DMS153 (cell line): ENCODE measurements around the gene ANKHD1.
"Not testable (repeated sequence)": the region's sequence is repeated elsewhere in the genome, so short reads cannot be mapped to it uniquely, and the experiment has no call there.

ENCODE experiments used
- DNase-seq: peaks from one replicate; lab custom pipeline; 2025; lab: John Stamatoyannopoulos, UW

The ANKHD1 gene

GRCh38 chr5:140427726-140428125 is 26.1 kb downstream of the ANKHD1 start:
- not testable (repeated sequence) for DNase-seq

DNA sequence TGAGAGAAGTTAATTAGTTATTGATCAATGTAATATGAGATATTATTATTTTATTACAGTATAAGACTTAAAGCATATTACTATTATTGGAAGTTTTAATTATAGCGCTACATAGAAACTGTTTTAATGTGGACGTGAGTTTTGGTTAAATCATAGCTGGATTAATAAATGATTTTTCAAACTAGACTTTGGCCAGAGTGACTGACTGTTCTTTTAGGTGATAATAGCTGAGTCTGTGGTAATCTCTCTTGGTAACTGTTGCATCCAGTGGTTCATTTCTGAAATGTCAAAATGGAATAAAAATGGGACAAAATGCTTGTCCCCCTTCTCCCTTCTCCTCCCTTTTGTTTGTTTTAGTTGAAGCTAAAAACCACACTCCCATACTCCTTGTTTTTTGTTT is 28.1 kb downstream of the ANKHD1 start:
- no peak for DNase-seq

DNA sequence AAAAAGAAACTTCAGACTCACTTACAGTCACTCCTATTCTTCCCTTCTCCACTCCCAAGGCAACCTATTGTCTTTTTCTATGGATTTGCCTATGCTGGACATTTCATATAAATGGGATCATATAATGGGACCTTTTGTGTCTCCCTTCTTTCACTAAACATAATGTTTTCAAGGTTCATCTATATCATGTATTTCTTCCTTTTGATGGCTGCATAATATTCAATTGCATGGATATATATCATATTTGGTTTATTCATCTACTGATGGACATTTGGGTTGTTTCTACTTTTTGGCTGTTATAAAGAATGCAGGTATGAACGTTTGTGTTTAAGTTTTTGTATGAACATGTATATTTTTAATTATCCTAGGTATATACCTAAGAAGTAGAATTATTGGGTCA is 30.6 kb downstream of the ANKHD1 start:
- no peak for DNase-seq

GRCh38 chr5:140432916-140433315 is 31.3 kb downstream of the ANKHD1 start:
- no peak for DNase-seq

DNA sequence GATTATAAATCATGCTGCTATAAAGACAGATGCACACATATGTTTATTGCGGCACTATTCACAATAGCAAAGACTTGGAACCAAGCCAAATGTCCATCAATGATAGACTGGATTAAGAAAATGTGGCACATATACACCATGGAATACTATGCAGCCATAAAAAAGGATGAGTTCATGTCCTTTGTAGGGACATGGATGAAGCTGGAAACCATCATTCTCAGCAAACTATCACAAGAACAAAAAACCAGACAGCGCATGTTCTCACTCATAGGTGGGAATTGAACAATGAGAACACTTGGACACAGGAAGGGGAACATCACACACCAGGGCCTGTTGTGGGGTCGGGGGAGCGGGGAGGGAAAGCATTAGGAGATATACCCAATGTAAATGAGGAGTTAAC is 55.7 kb downstream of the ANKHD1 start:
- DNase-seq: not testable (repeated sequence)

GRCh38 chr5:140466981-140467742 is 65.5 kb downstream of the ANKHD1 start:
- no peak for DNase-seq

DNA sequence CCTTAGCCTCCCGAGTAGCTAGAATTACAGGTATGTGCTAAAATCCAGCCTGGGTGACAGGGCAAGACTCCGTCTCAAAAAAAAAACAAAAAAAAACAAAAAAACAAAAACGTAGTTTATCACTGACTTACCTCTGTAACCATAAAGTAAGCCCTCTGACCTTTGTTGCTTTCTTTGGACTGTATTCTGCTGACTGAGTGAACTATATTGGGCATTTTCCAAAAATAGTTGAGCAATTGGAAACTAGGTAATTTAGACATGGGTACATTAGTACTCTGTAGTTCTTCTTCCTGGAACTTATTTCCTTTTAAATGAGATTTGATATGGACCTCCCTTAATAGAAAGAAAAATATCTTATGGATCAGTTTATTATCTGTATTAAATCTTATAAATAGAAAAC is 66.6 kb downstream of the ANKHD1 start:
- DNase-seq: no peak

GRCh38 chr5:140469259-140469658 is 67.6 kb downstream of the ANKHD1 start:
- DNase-seq: no peak

DNA sequence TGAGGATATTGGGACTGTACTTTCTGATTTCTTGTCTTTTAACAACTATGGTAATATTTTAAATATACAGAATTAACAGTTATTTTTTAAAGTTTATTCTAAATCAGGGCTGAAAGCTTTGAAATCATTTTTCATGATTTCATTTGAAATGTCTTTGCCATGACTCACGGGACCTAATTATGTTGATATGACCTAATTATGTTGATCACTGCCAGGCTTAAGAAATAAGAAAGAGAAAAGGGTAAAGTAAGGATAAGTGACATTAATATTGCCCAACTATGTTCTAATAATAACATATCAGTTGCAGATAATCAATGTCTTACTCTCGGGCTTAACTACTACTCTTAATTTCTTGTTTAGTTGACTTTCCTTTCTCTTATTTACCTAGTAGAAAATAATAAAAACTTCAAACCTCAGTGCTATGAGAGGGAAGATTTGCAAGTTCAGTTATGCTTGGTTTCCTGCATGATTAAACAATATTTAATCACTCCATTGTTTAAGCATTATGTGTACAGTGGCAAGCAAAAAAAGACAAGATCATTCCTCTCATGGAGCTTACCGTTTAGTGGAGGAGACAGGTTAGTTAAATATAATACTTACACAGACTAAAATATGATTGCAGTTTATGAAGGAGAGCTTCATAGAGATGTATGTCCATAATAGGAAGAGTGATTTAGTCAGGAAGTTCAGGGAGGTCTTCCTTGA is 78.8 kb downstream of the ANKHD1 start:
- no peak for DNase-seq

DNA sequence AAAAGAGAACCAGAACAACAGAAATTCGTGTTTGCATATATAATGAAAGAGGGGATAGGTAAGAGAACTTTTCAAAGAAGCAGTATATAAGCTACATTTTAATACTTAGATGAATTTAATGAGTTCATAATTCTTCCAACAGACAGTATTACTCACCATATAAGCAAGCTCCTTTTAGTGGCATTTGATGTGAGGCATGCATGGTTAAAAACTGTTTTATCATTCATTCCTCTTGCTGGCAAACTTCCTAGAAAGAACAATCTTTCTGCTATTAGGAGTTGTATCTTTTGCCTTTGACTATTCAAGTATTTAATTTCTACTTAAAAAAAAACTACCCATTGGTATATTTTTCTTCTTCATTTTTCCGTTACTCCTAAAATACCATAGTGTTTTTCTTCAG is 80.1 kb downstream of the ANKHD1 start:
- no peak for DNase-seq

DNA sequence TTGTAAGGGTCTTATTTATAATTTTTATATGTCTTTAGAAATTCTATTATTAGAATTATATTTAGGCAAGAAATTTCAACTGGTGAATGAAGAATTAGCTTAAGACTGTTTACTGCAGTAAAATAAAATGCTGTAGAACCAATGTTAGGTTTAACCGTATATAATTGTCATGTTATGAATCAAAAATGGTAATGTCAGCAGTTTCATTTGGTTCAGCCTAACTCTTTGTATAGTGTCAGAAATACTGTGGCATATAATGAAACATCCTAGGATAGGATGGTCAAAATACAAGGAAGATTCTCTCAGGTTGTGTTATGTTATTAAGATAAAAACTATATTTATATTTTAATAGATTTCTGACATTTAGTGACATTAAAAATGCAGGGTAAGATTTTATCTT is 81.4 kb downstream of the ANKHD1 start:
- DNase-seq: no peak

GRCh38 chr5:140488141-140488540 is 86.5 kb downstream of the ANKHD1 start:
- not testable (repeated sequence) for DNase-seq

- DNase-seq: no peak
Measured at GRCh38 chr5:140488914-140489313, 87.3 kb downstream of the ANKHD1 start.

DNA sequence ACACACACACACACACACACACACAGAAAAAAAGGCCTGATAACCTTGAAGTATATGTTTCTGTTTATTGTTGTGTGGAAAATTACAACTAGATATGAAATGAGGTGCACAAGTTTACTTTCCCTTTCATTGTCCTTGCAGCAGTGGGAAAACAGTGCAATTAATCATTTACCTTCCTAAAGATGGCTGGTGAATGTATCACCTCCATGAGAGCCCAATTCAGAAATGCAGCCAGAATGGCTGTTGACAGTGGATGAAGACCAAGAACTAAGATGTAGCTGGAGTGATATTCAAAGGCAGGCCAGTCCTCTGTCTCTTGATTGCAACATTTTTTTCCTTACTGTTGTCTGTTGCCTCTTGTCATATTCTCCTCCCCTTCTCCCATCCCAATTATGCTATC is 96.3 kb downstream of the ANKHD1 start:
- DNase-seq: no peak

- DNase-seq: no peak
Measured at GRCh38 chr5:140498591-140498990, 97.0 kb downstream of the ANKHD1 start.

DNA sequence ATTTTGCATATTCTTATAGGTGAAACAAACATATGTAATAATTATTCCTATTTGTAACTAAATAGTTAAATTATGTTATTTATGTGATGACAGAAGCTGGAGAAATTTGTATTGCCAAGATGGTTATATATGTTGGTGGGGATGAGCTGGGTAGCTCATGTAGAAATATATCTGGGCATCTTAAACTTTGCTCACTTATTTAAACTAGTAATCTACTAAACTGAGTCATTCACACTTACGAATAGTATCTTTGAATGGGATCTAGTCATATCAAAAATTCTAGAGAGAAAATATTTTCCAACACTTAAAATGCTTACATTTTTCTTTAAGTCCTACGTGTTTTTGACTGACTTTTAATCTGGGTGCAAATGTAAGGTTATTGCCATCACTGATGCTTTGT is 101.2 kb downstream of the ANKHD1 start:
- no peak for DNase-seq

GRCh38 chr5:140509898-140510297 is 108.3 kb downstream of the ANKHD1 start:
- no peak for DNase-seq

DNA sequence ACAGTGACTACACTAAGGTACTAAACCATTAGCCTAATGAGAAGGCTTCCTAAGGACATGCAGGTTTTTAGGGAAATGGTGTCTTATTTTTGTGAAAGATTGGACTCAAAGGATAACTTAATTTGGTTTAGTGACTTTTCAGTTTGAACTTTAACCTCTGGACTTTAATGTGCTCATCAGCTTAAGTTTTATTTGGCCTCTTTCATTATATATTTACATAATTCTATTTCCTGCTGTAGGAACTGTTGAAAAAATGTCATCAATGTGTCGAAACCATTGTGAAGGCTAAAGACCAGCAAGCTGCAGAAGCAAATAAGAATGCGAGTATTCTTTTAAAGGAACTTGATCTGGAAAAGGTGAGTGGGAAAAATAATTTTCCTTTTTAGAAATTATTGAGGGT is 111.5 kb downstream of the ANKHD1 start:
- no peak for DNase-seq

DNA sequence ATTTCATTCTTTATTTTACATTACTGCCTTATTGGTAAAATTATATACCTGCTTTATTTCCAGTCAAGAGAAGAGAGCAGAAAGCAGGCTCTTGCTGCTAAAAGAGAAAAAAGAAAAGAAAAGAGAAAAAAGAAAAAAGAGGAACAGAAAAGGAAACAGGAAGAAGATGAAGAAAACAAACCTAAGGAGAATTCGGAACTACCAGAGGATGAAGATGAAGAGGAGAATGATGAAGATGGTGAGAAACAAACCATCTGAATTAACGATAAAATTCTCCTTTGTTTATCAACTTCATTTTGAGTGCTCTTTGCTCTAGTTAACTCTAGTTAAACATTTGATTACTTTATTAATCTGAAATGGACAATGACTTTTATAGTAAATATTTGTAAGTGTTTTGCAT is 122.4 kb downstream of the ANKHD1 start:
- DNase-seq: no peak

DNA sequence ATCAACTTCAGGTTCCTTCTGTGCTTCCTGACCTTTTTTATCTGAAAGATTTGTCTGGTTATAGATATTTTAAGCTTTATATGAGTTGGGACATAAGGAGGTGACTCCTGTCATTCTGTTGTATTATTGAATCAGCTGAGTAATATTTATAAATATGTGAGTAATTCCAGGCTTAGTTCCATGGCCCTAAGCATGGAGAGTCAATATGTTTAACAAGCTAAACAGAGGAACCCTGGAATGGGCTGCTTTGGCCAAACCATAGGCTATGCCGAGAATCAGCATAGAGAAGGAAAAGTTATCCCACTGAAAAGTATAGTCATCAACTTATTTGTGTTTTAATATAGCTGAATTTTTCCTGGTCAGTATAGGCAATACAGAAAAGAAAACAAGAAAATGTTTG is 138.6 kb downstream of the ANKHD1 start:
- DNase-seq: no peak

DNA sequence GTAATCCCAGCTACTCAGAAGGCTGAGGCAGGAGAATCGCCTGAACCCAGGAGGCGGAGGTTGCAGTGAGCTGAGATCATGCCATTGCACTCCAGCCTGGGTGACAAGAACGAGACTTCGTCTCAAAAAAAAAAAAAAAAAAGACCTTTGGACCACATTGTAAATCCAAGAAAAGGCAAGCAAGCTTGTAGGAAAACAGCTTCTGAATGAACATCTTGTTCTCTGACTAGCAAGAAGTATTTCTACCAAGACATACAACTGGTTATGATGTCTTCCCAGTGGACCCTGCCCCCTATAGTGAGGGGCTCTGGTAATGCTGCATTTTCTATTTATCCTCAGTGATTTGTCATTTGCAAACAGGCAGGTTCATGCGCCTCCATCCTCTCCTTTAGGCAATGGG is 141.3 kb downstream of the ANKHD1 start:
- DNase-seq: no peak

GRCh38 chr5:140544986-140545385 is 143.4 kb downstream of the ANKHD1 start:
- DNase-seq: no peak

- no peak for DNase-seq
Measured at GRCh38 chr5:140545606-140546005, 144.0 kb downstream of the ANKHD1 start.
